ENCODE results near the gene PTRH1.

Gene PTRH1

GRCh38 chr9:127700594-127701255 is 14.7 kb downstream of the PTRH1 start:
- H3K27me3 ChIP-seq (ENCODE audit: insufficient read depth, low read length), result no peaks in the 10 kb centered on the region
- H3K36me3 ChIP-seq (ENCODE audit: insufficient read depth, low read depth, low read length), result no peaks in the 10 kb centered on the region
- peaks cover 3% of the 10 kb centered on the region; the same call in 1 of the 2 replicates for H3K4me1 ChIP-seq (ENCODE audit: insufficient read depth, low read length)
- no peaks in the 10 kb centered on the region for H3K9me3 ChIP-seq (ENCODE audit: insufficient read depth, low read depth, low read length)
- H3K9ac ChIP-seq (ENCODE audit: low read depth, low read length), result no peak overlapping the region
- H3K27ac ChIP-seq (ENCODE audit: low read length), result no peak overlapping the region
- H3K4me3 ChIP-seq (ENCODE audit: low read length), result no peak overlapping the region

- Histone ChIP-seq H3K4me1 (ENCODE audit: insufficient read depth, low read length) (peaks cover 3% of the 10 kb centered on the region; the same call in 1 of the 2 replicates), H3K27ac (ENCODE audit: low read length) (no peak overlapping the region), H3K27me3 (ENCODE audit: insufficient read depth, low read length) (no peaks in the 10 kb centered on the region), H3K9ac (ENCODE audit: low read depth, low read length) (no peak overlapping the region), H3K4me3 (ENCODE audit: low read length) (no peak overlapping the region), H3K36me3 (ENCODE audit: insufficient read depth, low read depth, low read length) (no peaks in the 10 kb centered on the region), H3K9me3 (ENCODE audit: insufficient read depth, low read depth, low read length) (no peaks in the 10 kb centered on the region)
These were observed 15.3 kb downstream of the PTRH1 start for GRCh38 chr9:127700140-127700539.

- Histone ChIP-seq H3K4me3 (ENCODE audit: low read length) (peak overlapping the region; percentile 65; the same call in 1 of the 2 replicates), H3K9ac (ENCODE audit: low read depth, low read length) (peak overlapping the region; percentile 54; the same call in 1 of the 2 replicates), H3K36me3 (ENCODE audit: insufficient read depth, low read depth, low read length) (no peaks in the 10 kb centered on the region), H3K27ac (ENCODE audit: low read length) (no peak overlapping the region), H3K9me3 (ENCODE audit: insufficient read depth, low read depth, low read length) (no peaks in the 10 kb centered on the region), H3K27me3 (ENCODE audit: insufficient read depth, low read length) (no peaks in the 10 kb centered on the region), H3K4me1 (ENCODE audit: insufficient read depth, low read length) (peaks cover 3% of the 10 kb centered on the region; the same call in 1 of the 2 replicates)
These were observed 16.3 kb downstream of the PTRH1 start for GRCh38 chr9:127698985-127699670.

- no peaks in the 10 kb centered on the region for H3K9me3 ChIP-seq (ENCODE audit: insufficient read depth, low read depth, low read length)
- H3K27ac ChIP-seq (ENCODE audit: low read length), result no peak overlapping the region
- H3K4me3 ChIP-seq (ENCODE audit: low read length), result no peak overlapping the region
- H3K4me1 ChIP-seq (ENCODE audit: insufficient read depth, low read length), result peaks cover 3% of the 10 kb centered on the region; the same call in 1 of the 2 replicates
- H3K9ac ChIP-seq (ENCODE audit: low read depth, low read length), result no peak overlapping the region
- no peaks in the 10 kb centered on the region for H3K36me3 ChIP-seq (ENCODE audit: insufficient read depth, low read depth, low read length)
- no peaks in the 10 kb centered on the region for H3K27me3 ChIP-seq (ENCODE audit: insufficient read depth, low read length)
These were observed 17.1 kb downstream of the PTRH1 start for GRCh38 chr9:127698386-127698785.

- no peak overlapping the region for H3K4me3 ChIP-seq (ENCODE audit: low read length)
- H3K9ac ChIP-seq (ENCODE audit: low read depth, low read length), result no peak overlapping the region
- no peaks in the 10 kb centered on the region for H3K27me3 ChIP-seq (ENCODE audit: insufficient read depth, low read length)
- no peak overlapping the region for H3K27ac ChIP-seq (ENCODE audit: low read length)
- peaks cover 3% of the 10 kb centered on the region; the same call in 1 of the 2 replicates for H3K4me1 ChIP-seq (ENCODE audit: insufficient read depth, low read length)
- no peaks in the 10 kb centered on the region for H3K36me3 ChIP-seq (ENCODE audit: insufficient read depth, low read depth, low read length)
- no peaks in the 10 kb centered on the region for H3K9me3 ChIP-seq (ENCODE audit: insufficient read depth, low read depth, low read length)
These were observed 17.9 kb downstream of the PTRH1 start for GRCh38 chr9:127697575-127697974.

GRCh38 chr9:127694890-127695720 is 20.4 kb downstream of the PTRH1 start:
- no peaks in the 10 kb centered on the region for H3K27me3 ChIP-seq (ENCODE audit: insufficient read depth, low read length)
- no peak overlapping the region for H3K27ac ChIP-seq (ENCODE audit: low read length)
- H3K9ac ChIP-seq (ENCODE audit: low read depth, low read length), result no peak overlapping the region
- H3K4me3 ChIP-seq (ENCODE audit: low read length), result no peak overlapping the region
- no peaks in the 10 kb centered on the region for H3K9me3 ChIP-seq (ENCODE audit: insufficient read depth, low read depth, low read length)
- H3K4me1 ChIP-seq (ENCODE audit: insufficient read depth, low read length), result peaks cover 3% of the 10 kb centered on the region; the same call in 1 of the 2 replicates
- peaks cover 8% of the 10 kb centered on the region; the same call in 1 of the 2 replicates for H3K36me3 ChIP-seq (ENCODE audit: insufficient read depth, low read depth, low read length)

GRCh38 chr9:127693697-127694096 is 21.8 kb downstream of the PTRH1 start:
- no peaks in the 10 kb centered on the region for H3K4me1 ChIP-seq (ENCODE audit: insufficient read depth, low read length)
- no peak overlapping the region for H3K27ac ChIP-seq (ENCODE audit: low read length)
- H3K36me3 ChIP-seq (ENCODE audit: insufficient read depth, low read depth, low read length), result peaks cover 20% of the 10 kb centered on the region; the same call in 1 of the 2 replicates
- H3K9ac ChIP-seq (ENCODE audit: low read depth, low read length), result no peak overlapping the region
- H3K9me3 ChIP-seq (ENCODE audit: insufficient read depth, low read depth, low read length), result no peaks in the 10 kb centered on the region
- H3K27me3 ChIP-seq (ENCODE audit: insufficient read depth, low read length), result no peaks in the 10 kb centered on the region
- no peak overlapping the region for H3K4me3 ChIP-seq (ENCODE audit: low read length)

GRCh38 chr9:127693143-127693542 is 22.3 kb downstream of the PTRH1 start:
- Histone ChIP-seq H3K4me3 (ENCODE audit: low read length) (no peak overlapping the region), H3K9ac (ENCODE audit: low read depth, low read length) (no peak overlapping the region), H3K36me3 (ENCODE audit: insufficient read depth, low read depth, low read length) (peaks cover 25% of the 10 kb centered on the region)

GRCh38 chr9:127692071-127692470 is 23.4 kb downstream of the PTRH1 start:
- Histone ChIP-seq H3K36me3 (ENCODE audit: insufficient read depth, low read depth, low read length) (peaks cover 29% of the 10 kb centered on the region), H3K9me3 (ENCODE audit: insufficient read depth, low read depth, low read length) (no peaks in the 10 kb centered on the region), H3K4me3 (ENCODE audit: low read length) (no peak overlapping the region), H3K9ac (ENCODE audit: low read depth, low read length) (no peak overlapping the region), H3K4me1 (ENCODE audit: insufficient read depth, low read length) (no peaks in the 10 kb centered on the region), H3K27ac (ENCODE audit: low read length) (no peak overlapping the region), H3K27me3 (ENCODE audit: insufficient read depth, low read length) (no peaks in the 10 kb centered on the region)

More at GRCh38 chr9:127693143-127693542, 22.3 kb downstream of the PTRH1 start:
- no peaks in the 10 kb centered on the region for H3K9me3 ChIP-seq (ENCODE audit: insufficient read depth, low read depth, low read length)
- no peaks in the 10 kb centered on the region for H3K4me1 ChIP-seq (ENCODE audit: insufficient read depth, low read length)
- H3K27ac ChIP-seq (ENCODE audit: low read length), result no peak overlapping the region
- no peaks in the 10 kb centered on the region for H3K27me3 ChIP-seq (ENCODE audit: insufficient read depth, low read length)

GRCh38 chr9:127690735-127691134 is 24.7 kb downstream of the PTRH1 start:
- H3K27me3 ChIP-seq (ENCODE audit: insufficient read depth, low read length), result no peaks in the 10 kb centered on the region
- H3K4me1 ChIP-seq (ENCODE audit: insufficient read depth, low read length), result no peaks in the 10 kb centered on the region
- H3K36me3 ChIP-seq (ENCODE audit: insufficient read depth, low read depth, low read length), result peaks cover 39% of the 10 kb centered on the region
- no peaks in the 10 kb centered on the region for H3K9me3 ChIP-seq (ENCODE audit: insufficient read depth, low read depth, low read length)
- H3K9ac ChIP-seq (ENCODE audit: low read depth, low read length), result no peak overlapping the region
- no peak overlapping the region for H3K27ac ChIP-seq (ENCODE audit: low read length)
- no peak overlapping the region for H3K4me3 ChIP-seq (ENCODE audit: low read length)

- no peaks in the 10 kb centered on the region for H3K4me1 ChIP-seq (ENCODE audit: insufficient read depth, low read length)
- H3K9ac ChIP-seq (ENCODE audit: low read depth, low read length), result no peak overlapping the region
- no peak overlapping the region for H3K4me3 ChIP-seq (ENCODE audit: low read length)
- H3K36me3 ChIP-seq (ENCODE audit: insufficient read depth, low read depth, low read length), result peaks cover 39% of the 10 kb centered on the region
- no peaks in the 10 kb centered on the region for H3K27me3 ChIP-seq (ENCODE audit: insufficient read depth, low read length)
- H3K9me3 ChIP-seq (ENCODE audit: insufficient read depth, low read depth, low read length), result no peaks in the 10 kb centered on the region
- no peak overlapping the region for H3K27ac ChIP-seq (ENCODE audit: low read length)
These were observed 26.0 kb downstream of the PTRH1 start for GRCh38 chr9:127689329-127690000.

Data from iPS-20b (cell line).